ENCODE measurements around the gene NOP9.

Gene NOP9

DNA sequence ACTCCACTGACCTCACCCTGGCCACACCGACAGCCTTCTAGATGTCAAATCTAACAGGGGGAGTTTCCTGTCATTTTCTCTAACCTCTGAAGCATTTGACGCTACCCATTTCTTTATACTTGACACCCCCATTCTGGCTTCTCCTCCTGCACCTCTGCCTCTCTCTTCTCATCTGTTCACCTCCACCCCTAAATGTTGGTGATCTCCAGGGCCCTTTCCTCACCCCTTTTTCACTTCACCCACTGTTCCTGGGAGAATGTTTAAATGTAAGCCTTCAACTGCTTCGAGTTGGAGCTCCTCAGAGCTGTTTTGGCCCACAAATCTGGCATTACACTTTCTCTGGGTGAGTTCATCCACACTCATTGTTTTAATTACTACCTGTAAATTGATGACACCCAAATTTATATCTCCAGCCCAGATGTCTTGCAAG lies 27.8 kb upstream of the NOP9 start:
- POLR2A ChIA-PET (ENCODE audit: low non-redundant PET), result interaction anchor here (2.1 kb wide), 1 partner anchor 30 kb away, joined by 12 read pairs; the partner anchor contains the start of gene TINF2
- DNase-seq (ENCODE audit: low spot score), result no peak
- peak overlapping the region; percentile 96 for H3K27ac ChIP-seq
- TF ChIP-seq, protein P1, sequence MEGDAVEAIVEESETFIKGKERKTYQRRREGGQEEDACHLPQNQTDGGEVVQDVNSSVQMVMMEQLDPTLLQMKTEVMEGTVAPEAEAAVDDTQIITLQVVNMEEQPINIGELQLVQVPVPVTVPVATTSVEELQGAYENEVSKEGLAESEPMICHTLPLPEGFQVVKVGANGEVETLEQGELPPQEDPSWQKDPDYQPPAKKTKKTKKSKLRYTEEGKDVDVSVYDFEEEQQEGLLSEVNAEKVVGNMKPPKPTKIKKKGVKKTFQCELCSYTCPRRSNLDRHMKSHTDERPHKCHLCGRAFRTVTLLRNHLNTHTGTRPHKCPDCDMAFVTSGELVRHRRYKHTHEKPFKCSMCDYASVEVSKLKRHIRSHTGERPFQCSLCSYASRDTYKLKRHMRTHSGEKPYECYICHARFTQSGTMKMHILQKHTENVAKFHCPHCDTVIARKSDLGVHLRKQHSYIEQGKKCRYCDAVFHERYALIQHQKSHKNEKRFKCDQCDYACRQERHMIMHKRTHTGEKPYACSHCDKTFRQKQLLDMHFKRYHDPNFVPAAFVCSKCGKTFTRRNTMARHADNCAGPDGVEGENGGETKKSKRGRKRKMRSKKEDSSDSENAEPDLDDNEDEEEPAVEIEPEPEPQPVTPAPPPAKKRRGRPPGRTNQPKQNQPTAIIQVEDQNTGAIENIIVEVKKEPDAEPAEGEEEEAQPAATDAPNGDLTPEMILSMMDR (conservative IDR thresholded peaks at IDR 0.05; ENCODE audit: low read depth), result no peak
- CTCF ChIA-PET, result interaction anchor here (0.6 to 1.0 kb wide), 4 partner anchors 10 to 114 kb away, joined by 3 to 4 read pairs (median 3); partner anchors contain the start of gene TINF2

GRCh38 chr14:24272467-24272866 lies 27.2 kb upstream of the NOP9 start:
- CTCF ChIA-PET, result interaction anchor here (0.6 to 1.0 kb wide), 3 partner anchors 9 to 114 kb away, joined by 3 read pairs; no protein-coding TSS in a partner anchor
- POLR2A ChIA-PET (ENCODE audit: low non-redundant PET), result interaction anchor here (2.1 kb wide), 1 partner anchor 30 kb away, joined by 12 read pairs; the partner anchor contains the start of gene TINF2
- TF ChIP-seq, protein P1 (conservative IDR thresholded peaks at IDR 0.05; ENCODE audit: low read depth), result no peak
- no peak overlapping the region for H3K27ac ChIP-seq
- DNase-seq (ENCODE audit: low spot score), result no peak

DNA sequence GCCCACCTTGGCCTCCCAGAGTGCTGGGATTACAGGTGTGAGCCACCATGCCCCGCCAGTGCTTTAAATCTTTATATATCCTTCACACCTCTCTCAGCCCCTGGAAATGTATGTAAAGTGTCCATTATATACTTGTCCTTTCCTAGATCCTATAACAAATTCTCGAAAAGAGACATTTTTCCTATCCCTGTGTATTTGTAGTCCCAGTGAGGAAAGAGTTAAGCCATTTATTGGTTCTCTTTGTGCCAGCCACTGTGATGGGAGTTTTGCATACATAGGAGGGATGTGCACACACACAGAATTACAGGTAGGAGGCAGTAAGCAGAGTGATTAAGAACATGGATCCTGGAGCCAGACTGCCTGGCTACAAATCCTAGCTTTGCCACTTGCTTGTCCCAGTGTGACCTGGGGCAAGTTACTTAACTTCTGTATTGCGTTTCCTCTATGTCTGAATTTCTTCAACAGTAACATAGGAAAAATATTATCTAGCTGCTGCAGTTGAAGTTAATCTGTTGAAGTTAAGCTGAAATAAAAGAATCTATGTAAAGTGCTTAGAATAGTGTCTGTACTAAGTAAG lies 26.1 kb upstream of the NOP9 start:
- peak overlapping the region; percentile 91 for H3K27ac ChIP-seq
- CTCF ChIA-PET, result interaction anchor here (0.5 to 1.3 kb wide), 2 partner anchors 16 to 24 kb away, joined by 3 to 4 read pairs; no protein-coding TSS in a partner anchor

GRCh38 chr14:24274101-24274543 lies 25.5 kb upstream of the NOP9 start:
- H3K27ac ChIP-seq, result peak overlapping the region; percentile 91
- CTCF ChIA-PET, result interaction anchor here (0.5 to 1.3 kb wide), 2 partner anchors 23 to 31 kb away, joined by 3 to 4 read pairs; no protein-coding TSS in a partner anchor
- peak; percentile 91 for DNase-seq (ENCODE audit: low spot score)
- TF ChIP-seq, protein P1 (conservative IDR thresholded peaks at IDR 0.05; ENCODE audit: low read depth), result no peak
- POLR2A ChIA-PET (ENCODE audit: low non-redundant PET), result interaction anchor here (0.6 to 0.9 kb wide), 3 partner anchors 9 to 182 kb away, joined by 3 to 13 read pairs (median 4); no protein-coding TSS in a partner anchor

More for the DNA sequence above, 26.1 kb upstream of the NOP9 start:
- POLR2A ChIA-PET (ENCODE audit: low non-redundant PET), result interaction anchor here (0.6 to 0.9 kb wide), 2 partner anchors 11 to 182 kb away, joined by 3 to 4 read pairs; no protein-coding TSS in a partner anchor
- no peak for DNase-seq (ENCODE audit: low spot score)
- TF ChIP-seq, protein P1 (conservative IDR thresholded peaks at IDR 0.05; ENCODE audit: low read depth), result no peak

GRCh38 chr14:24277071-24277470 lies 22.6 kb upstream of the NOP9 start:
- CTCF ChIA-PET, result interaction anchor here (0.9 to 3.6 kb wide), 2 partner anchors 20 to 31 kb away, joined by 3 to 15 read pairs; partner anchors contain the start of gene CIDEB
- no peak overlapping the region; the same call in 1 of the 2 replicates for H3K27ac ChIP-seq
- TF ChIP-seq, protein P1 (conservative IDR thresholded peaks at IDR 0.05; ENCODE audit: low read depth), result no peak
- no peak for DNase-seq (ENCODE audit: low spot score)
- POLR2A ChIA-PET (ENCODE audit: low non-redundant PET), result no interaction called here

GRCh38 chr14:24277606-24278321 lies 21.9 kb upstream of the NOP9 start:
- ChIA-PET POLR2A (ENCODE audit: low non-redundant PET) (no interaction called here), CTCF (interaction anchor here (0.5 to 3.6 kb wide), 4 partner anchors 11 to 36 kb away, joined by 3 to 15 read pairs (median 4); partner anchors contain the start of genes CIDEB and TINF2)
- no peak overlapping the region; the same call in 1 of the 2 replicates for H3K27ac ChIP-seq
- TF ChIP-seq, protein P1 (conservative IDR thresholded peaks at IDR 0.05; ENCODE audit: low read depth), result no peak
- DNase-seq (ENCODE audit: low spot score), result no peak

Measured in RWPE1 (cell line).